ENCODE measurements around the gene PCDH19.

The PCDH19 gene

GRCh38 chrX:100413229-100413628, 3.2 kb upstream of the PCDH19 start:
- DNase-seq (ENCODE audit: low read depth in 1 of 2, low spot score in 1 of 2), result peak; percentile 4 to 51
- no peak for TF ChIP-seq POLR2AphosphoS5 (IDR thresholded peaks at IDR 0.05; ENCODE audit: low read depth)
- no peak for TF ChIP-seq CTCF (IDR thresholded peaks at IDR 0.05; ENCODE audit: insufficient read depth, low read length)
- TF ChIP-seq GABPA (IDR thresholded peaks at IDR 0.05; ENCODE audit: low read depth), result no peak
- no peak for TF ChIP-seq SPI1 (IDR thresholded peaks at IDR 0.05; ENCODE audit: borderline replicate concordance, low read depth)
- TF ChIP-seq REST (IDR thresholded peaks at IDR 0.05; ENCODE audit: insufficient replicate concordance, low read depth), result no peak
- Histone ChIP-seq H3K27ac (replicated peaks) (no peak overlapping the region), H3K4me3 (replicated peaks; ENCODE audit: insufficient read depth, low read length) (no peak overlapping the region), H3K27me3 (ENCODE audit: insufficient read depth, poor library complexity, severe bottlenecking) (peaks cover 13% of the 10 kb centered on the region)

- TF ChIP-seq REST (IDR thresholded peaks at IDR 0.05; ENCODE audit: insufficient replicate concordance, low read depth), result no peak
- TF ChIP-seq CTCF (IDR thresholded peaks at IDR 0.05; ENCODE audit: insufficient read depth, low read length), result no peak
- TF ChIP-seq POLR2AphosphoS5 (IDR thresholded peaks at IDR 0.05; ENCODE audit: low read depth), result no peak
- no peak for TF ChIP-seq GABPA (IDR thresholded peaks at IDR 0.05; ENCODE audit: low read depth)
- TF ChIP-seq SPI1 (IDR thresholded peaks at IDR 0.05; ENCODE audit: borderline replicate concordance, low read depth), result no peak
- no peak overlapping the region for H3K4me3 ChIP-seq (replicated peaks; ENCODE audit: insufficient read depth, low read length)
- peaks cover 13% of the 10 kb centered on the region for H3K27me3 ChIP-seq (ENCODE audit: insufficient read depth, poor library complexity, severe bottlenecking)
- no peak overlapping the region for H3K27ac ChIP-seq (replicated peaks)
- DNase-seq (ENCODE audit: low read depth in 1 of 2, low spot score in 1 of 2), result no peak
Observed at GRCh38 chrX:100411802-100412715, 2.0 kb upstream of the PCDH19 start.

- DNase-seq (ENCODE audit: low read depth in 1 of 2, low spot score in 1 of 2), result no peak
- H3K4me3 ChIP-seq (replicated peaks; ENCODE audit: insufficient read depth, low read length), result no peak overlapping the region
- peaks cover 13% of the 10 kb centered on the region for H3K27me3 ChIP-seq (ENCODE audit: insufficient read depth, poor library complexity, severe bottlenecking)
- H3K27ac ChIP-seq (replicated peaks), result no peak overlapping the region
- no peak for TF ChIP-seq POLR2AphosphoS5 (IDR thresholded peaks at IDR 0.05; ENCODE audit: low read depth)
- no peak for TF ChIP-seq GABPA (IDR thresholded peaks at IDR 0.05; ENCODE audit: low read depth)
- no peak for TF ChIP-seq SPI1 (IDR thresholded peaks at IDR 0.05; ENCODE audit: borderline replicate concordance, low read depth)
- no peak for TF ChIP-seq REST (IDR thresholded peaks at IDR 0.05; ENCODE audit: insufficient replicate concordance, low read depth)
- no peak for TF ChIP-seq CTCF (IDR thresholded peaks at IDR 0.05; ENCODE audit: insufficient read depth, low read length)
Observed at GRCh38 chrX:100410901-100411801, 1.1 kb upstream of the PCDH19 start.
